Lower leg skin (tissue), 4 donors: Measurements from ENCODE around the gene PSME2. TPM values are rescaled to one million over a fixed set of nuclear protein-coding genes. Genes with fewer than 3 reads are reported as not detected.

ENCODE experiments used
- DNase-seq, 2 donors: peaks; one replicate each; pipeline ENCODE4 v3.0.0-alpha.2; 2019; ENCODE audit warnings: low spot score in 2 of 2
- H3K4me3 ChIP-seq: fragments of 200-600 bp; sonication (generic); 2 replicates; pipeline ENCODE4 v1.5.1; 2017; ENCODE audit warnings: mild to moderate bottlenecking, low read depth; ENCODE audit not compliant: poor library complexity, severe bottlenecking
- CTCF ChIP-seq, 3 donors: fragments of 450-650 bp; IDR thresholded peaks; one replicate each; pipeline ENCODE4 v1.5.1; 2016; ENCODE audit warnings: antibody characterized with exemption in 3 of 3, mild to moderate bottlenecking in 3 of 3, moderate library complexity in 2 of 3
- POLR2A ChIP-seq, 2 donors: fragments of 450-650 bp; IDR thresholded peaks; one replicate each; pipeline ENCODE4 v1.6.1; 2016 to 2017; ENCODE audit warnings: antibody characterized with exemption in 2 of 2, mild to moderate bottlenecking in 1 of 2, moderate library complexity in 1 of 2
- WGBS, 2 donors: methylation state at CpG; one replicate each; pipeline ENCODE4 v1.1.5; 2018; 5-methylcytosine and 5-hydroxymethylcytosine counted together
- intact Hi-C: fragments of 100-400 bp; cut with DNase I; formaldehyde crosslinking; loops from one replicate; pipeline ENCODE4 v1.15.0; 2023; ENCODE audit warnings: low total_unique reads
- total RNA-seq, 4 donors: library from RNA; depleted of rRNA; stranded (reverse); fragments of >200 nt; gene quantifications; one replicate each; pipeline ENCODE4 v1.1.0, GENCODE V29; 2016

Gene PSME2
- total RNA-seq, 4 donors from 2014 or later = 23.2 to 50.2 (median 31.2) TPM

GRCh38 chr14:24167469-24168114 is 21.2 kb upstream of the PSME2 start:
- intact Hi-C loops = no loop called here
- DNase-seq = no peak
- peak in 1 of 3 donors; percentile 23 for TF ChIP-seq CTCF (IDR thresholded peaks at IDR 0.05)
- no peak for TF ChIP-seq POLR2A (IDR thresholded peaks at IDR 0.05)
- WGBS, 2 donors = 86 to 89% methylated on average over 3 of the region's 3 CpGs
- no peak overlapping the region for H3K4me3 ChIP-seq

- no peak overlapping the region for H3K4me3 ChIP-seq
- 92 to 93% methylated on average over 5 of the region's 5 CpGs for WGBS, 2 donors
- TF ChIP-seq POLR2A (IDR thresholded peaks at IDR 0.05) = no peak
- TF ChIP-seq CTCF (IDR thresholded peaks at IDR 0.05) = no peak
- intact Hi-C loops = no loop called here
- DNase-seq = no peak
Measured at GRCh38 chr14:24165785-24166184, 19.4 kb upstream of the PSME2 start.

DNA sequence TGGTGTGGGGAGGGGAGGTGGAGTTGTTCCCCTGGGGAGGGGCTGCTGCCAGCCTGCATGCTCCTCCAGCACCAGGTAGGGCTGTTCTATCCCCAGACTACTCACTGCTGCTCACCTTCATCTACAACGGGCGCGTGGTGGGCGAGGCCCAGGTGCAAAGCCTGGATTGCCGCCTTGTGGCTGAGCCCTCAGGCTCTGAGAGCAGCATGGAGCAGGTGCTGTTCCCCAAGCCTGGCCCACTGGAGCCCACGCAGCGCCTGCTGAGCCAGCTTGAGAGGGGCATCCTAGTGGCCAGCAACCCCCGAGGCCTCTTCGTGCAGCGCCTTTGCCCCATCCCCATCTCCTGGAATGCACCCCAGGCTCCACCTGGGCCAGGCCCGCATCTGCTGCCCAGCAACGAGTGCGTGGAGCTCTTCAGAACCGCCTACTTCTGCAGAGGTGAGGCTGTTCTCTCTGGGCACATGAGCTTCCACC is 18.1 kb upstream of the PSME2 start:
- DNase-seq = no peak
- no peak overlapping the region for H3K4me3 ChIP-seq
- intact Hi-C loops = no loop called here
- WGBS, 2 donors = 59 to 72% methylated on average over 9 to 14 of the region's 14 CpGs
- no peak for TF ChIP-seq CTCF (IDR thresholded peaks at IDR 0.05)

DNA sequence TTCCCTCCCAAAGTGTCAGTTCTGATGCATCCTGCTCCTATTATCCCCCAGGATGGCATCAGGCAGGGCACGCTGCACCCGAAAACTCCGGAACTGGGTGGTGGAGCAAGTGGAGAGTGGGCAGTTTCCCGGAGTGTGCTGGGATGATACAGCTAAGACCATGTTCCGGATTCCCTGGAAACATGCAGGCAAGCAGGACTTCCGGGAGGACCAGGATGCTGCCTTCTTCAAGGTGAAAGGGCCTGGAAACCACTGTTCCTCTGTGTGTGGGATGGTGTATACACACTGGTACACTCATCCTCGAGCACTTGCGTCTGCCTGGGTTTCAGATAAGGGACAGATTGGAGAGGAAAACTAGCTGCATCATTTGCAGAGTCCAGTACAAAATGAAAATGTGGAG is 15.7 kb upstream of the PSME2 start:
- TF ChIP-seq POLR2A (IDR thresholded peaks at IDR 0.05) (no peak), CTCF (IDR thresholded peaks at IDR 0.05) (no peak)
- no peak for DNase-seq
- 40 to 46% methylated on average over 8 of the region's 8 CpGs for WGBS, 2 donors
- H3K4me3 ChIP-seq = peak overlapping the region; percentile 53
- intact Hi-C loops = no loop called here

- WGBS, 2 donors = 0 to 1% methylated on average over 11 of the region's 12 CpGs
- TF ChIP-seq CTCF (IDR thresholded peaks at IDR 0.05) = peak in 1 of 3 donors; percentile 97
- TF ChIP-seq POLR2A (IDR thresholded peaks at IDR 0.05) = no peak
- intact Hi-C loops = no loop called here
- peak within 1 kb of the TSS; percentile 53 for H3K4me3 ChIP-seq
- peak; percentile 97 to 99 for DNase-seq
Measured at GRCh38 chr14:24160850-24161804, 14.7 kb upstream of the PSME2 start, which contains the start of gene IRF9. Gene IRF9 (plus strand): TSS chr14:24161265. CDS start chr14:24162145, 880 bp downstream.
